ENCODE data around the gene ACTA2.
"Not testable (repeated sequence)": the region's sequence is repeated elsewhere in the genome, so short reads cannot be mapped to it uniquely, and the experiment has no call there.

Gene ACTA2

GRCh38 chr10:88954458-88955083 is 2.0 kb upstream of the ACTA2 start:
- FAIRE-seq: no peak

GRCh38 chr10:88953662-88954061 is 1.1 kb upstream of the ACTA2 start:
- DNase-seq (ENCODE audit: insufficient read length, low spot score) (no peak), FAIRE-seq (no peak)

More at GRCh38 chr10:88954458-88955083, 2.0 kb upstream of the ACTA2 start:
- no peak for DNase-seq (ENCODE audit: insufficient read length, low spot score)

GRCh38 chr10:88949912-88950837 is 2.4 kb downstream of the ACTA2 start:
- no peak for DNase-seq (ENCODE audit: insufficient read length, low spot score)
- FAIRE-seq: no peak

DNA sequence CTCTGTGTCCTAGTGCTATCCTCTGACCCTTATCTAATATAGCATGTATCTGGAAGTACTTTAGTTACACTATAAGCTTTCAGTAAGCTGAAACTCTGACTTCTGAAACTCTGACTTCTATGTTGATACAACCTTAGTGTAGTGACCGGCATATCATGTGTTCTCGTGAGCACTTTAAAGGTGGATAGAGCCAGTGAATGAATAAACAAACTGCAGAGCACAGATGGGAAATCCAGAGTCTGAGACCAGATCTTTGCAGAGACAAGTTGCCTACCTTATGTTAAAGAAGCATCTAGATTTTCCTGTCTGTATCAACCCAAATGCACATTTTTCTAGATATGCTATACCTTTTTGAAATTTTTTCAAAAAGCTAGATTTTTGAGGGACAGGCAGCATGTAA is 3.5 kb downstream of the ACTA2 start:
- DNase-seq (ENCODE audit: insufficient read length, low spot score) (no peak), FAIRE-seq (no peak)

- FAIRE-seq (no peak), DNase-seq (ENCODE audit: insufficient read length, low spot score) (no peak)
These were observed 5.5 kb downstream of the ACTA2 start for GRCh38 chr10:88946965-88947590.

- FAIRE-seq: no peak
These were observed 6.4 kb downstream of the ACTA2 start for GRCh38 chr10:88946200-88946599.

DNA sequence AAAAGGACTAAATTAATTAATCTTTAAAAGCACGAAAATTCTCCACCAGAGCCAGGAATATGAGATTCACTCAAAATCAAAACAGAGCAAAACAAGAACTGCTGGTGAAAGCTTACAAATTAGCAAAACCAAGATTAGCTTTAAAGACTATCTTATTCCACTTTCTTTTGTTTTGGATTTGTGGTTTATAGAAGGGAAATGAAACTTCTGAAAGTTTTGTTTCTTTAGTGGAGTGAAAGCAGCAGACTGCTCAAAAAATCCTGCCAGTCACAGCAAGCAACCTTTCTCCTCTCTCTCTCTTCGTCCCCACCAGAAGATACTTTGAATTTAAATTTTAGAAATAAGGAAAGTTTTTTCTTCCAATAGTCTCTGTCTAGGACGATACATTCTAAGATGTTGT is 7.8 kb downstream of the ACTA2 start:
- DNase-seq (ENCODE audit: insufficient read length, low spot score): no peak
- no peak for FAIRE-seq

More at GRCh38 chr10:88946200-88946599, 6.4 kb downstream of the ACTA2 start:
- DNase-seq (ENCODE audit: insufficient read length, low spot score): no peak

DNA sequence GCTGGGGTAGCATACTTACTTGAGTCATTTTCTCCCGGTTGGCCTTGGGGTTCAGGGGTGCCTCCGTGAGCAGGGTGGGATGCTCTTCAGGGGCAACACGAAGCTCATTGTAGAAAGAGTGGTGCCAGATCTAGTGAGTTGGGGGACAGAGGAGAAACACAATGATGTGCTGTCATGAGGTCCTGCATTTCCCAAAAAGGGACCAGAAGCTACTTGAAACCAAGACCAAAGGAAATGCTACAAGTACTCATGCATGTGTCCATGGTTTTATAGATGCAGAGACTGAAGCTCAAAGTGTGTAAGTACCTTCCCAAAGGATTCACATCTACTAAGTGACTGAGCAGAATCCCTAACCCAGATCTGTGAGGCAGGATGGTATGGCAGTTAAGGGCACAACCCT is 8.8 kb downstream of the ACTA2 start:
- no peak for DNase-seq (ENCODE audit: insufficient read length, low spot score)
- FAIRE-seq: no peak

GRCh38 chr10:88941026-88941425 is 11.5 kb downstream of the ACTA2 start:
- DNase-seq (ENCODE audit: insufficient read length, low spot score): no peak
- no peak for FAIRE-seq

GRCh38 chr10:88938938-88939337 is 13.6 kb downstream of the ACTA2 start:
- DNase-seq (ENCODE audit: insufficient read length, low spot score) (no peak), FAIRE-seq (no peak)

DNA sequence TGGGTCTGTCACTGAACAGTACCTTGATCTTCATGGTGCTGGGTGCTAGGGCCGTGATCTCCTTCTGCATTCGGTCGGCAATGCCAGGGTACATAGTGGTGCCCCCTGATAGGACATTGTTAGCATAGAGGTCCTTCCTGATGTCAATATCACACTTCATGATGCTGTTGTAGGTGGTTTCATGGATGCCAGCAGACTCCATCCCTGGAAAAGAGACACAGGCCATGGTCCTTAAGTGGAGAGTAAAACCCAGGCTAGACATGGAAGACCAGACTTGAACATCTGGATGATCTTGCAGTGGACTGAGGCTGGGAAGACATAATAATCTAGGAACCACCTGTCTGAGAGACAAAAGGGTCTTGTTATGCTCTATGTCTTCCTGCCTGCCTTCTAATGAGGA is 14.5 kb downstream of the ACTA2 start:
- DNase-seq (ENCODE audit: insufficient read length, low spot score) (no peak), FAIRE-seq (no peak)

- no peak for DNase-seq (ENCODE audit: insufficient read length, low spot score)
- no peak for FAIRE-seq
These were observed 15.9 kb downstream of the ACTA2 start for GRCh38 chr10:88936656-88937055.

DNA sequence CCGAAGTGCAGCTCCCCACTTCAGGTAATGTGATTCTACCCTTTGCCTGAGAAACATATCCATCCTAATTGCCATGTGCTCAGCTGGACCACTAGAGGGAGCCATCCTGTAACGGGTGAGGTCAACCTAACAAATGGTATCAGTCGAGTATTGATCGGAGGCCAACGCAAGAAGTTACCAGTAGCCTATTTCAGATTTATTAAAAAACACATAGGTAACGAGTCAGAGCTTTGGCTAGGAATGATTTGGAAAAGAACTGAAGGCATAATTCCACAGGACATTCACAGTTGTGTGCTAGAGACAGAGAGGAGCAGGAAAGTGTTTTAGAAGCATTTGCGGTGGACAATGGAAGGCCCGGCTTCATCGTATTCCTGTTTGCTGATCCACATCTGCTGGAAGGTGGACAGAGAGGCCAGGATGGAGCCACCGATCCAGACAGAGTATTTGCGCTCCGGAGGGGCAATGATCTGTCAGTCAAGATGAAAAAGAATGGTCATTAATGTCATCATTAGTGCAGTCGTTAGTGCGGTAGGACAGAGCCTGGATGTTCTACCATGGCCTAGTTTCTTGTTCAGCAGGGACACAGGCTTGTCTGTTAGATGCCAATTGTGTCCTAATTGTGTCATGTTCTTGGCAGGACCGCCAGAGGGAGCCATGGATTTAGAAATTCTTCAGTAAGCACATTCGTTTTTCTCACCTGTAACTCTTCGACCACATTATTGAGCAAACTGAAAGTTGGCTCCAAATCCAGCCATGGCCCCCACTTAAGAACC is 17.5 kb downstream of the ACTA2 start:
- peak; percentile 45 for DNase-seq (ENCODE audit: insufficient read length, low spot score)
- FAIRE-seq: peak; percentile 83

DNA sequence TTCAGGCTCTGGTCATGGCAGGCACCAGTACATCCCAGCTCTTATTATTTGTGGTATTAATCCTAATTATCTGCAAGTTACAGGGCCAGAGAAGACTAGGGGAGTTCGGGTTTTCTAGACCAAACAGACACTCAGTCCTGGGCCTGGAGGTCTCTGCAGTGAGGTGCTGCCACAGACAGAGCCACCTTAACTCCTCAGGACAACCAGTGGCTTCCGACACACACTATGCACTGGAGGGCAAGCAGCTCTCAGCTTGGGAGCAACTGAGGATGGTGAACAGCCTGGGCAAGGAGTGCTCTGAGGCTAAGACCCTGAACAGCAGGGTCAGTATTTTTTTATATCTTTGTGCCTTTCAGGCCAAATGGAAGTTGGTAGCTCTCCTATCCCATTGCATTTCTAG is 19.0 kb downstream of the ACTA2 start:
- DNase-seq (ENCODE audit: insufficient read length, low spot score) (no peak), FAIRE-seq (no peak)

GRCh38 chr10:88932539-88933256 is 19.9 kb downstream of the ACTA2 start:
- FAIRE-seq (peak; percentile 80), DNase-seq (ENCODE audit: insufficient read length, low spot score) (peak; percentile 71)

- FAIRE-seq; DNase-seq (ENCODE audit: insufficient read length, low spot score): not testable (repeated sequence)
These were observed 20.5 kb downstream of the ACTA2 start for GRCh38 chr10:88932029-88932428.

- DNase-seq (ENCODE audit: insufficient read length, low spot score) (no peak), FAIRE-seq (no peak)
These were observed 21.0 kb downstream of the ACTA2 start for GRCh38 chr10:88931548-88931947.

DNA sequence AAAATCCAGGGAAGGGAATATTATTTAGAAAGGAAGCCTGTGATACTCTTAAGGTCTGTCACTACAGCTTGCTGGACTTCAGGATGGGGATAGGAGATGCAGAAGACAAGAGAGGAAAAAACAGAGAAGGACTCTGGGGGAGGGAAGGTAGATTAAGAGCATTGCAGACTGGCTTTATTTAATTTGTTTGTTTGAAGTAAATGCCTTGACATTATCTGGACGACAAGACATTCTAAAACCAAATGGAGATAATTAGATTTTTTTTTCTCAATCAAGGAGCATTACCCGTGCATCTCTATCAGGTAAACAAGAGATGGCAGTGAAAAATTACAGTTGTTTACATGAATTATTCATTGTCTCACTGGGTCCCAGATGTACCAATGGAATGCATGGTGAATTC is 24.3 kb downstream of the ACTA2 start:
- no peak for FAIRE-seq
- no peak for DNase-seq (ENCODE audit: insufficient read length, low spot score)

DNA sequence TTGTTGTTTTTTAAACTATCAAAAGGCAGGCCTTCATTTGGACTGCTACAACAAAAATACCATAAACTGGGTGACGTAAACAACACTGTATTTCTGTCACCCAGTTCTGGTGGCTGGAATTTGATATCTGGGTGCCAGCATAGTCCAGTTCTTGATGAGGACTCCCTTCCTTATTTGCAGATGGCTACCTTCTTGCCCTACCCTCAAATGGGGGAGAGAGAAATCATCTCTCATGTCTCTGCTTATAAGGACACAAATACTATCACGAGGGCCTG is 25.2 kb downstream of the ACTA2 start:
- DNase-seq (ENCODE audit: insufficient read length, low spot score) (no peak), FAIRE-seq (no peak)
